GM18868 (cell line): ENCODE measurements around the gene FMNL3.

Source experiments
- ATAC-seq: cut with Tn5 transposase; IDR thresholded peaks from one replicate; pipeline ENCODE4 v1.9.1; 2021; ENCODE audit warnings: mild to moderate bottlenecking, moderate library complexity; ENCODE audit not compliant: unreplicated experiment

The FMNL3 gene

GRCh38 chr12:49680075-49680474, 27.1 kb downstream of the FMNL3 start:
- no peak for ATAC-seq

- ATAC-seq = no peak
These were observed 28.5 kb downstream of the FMNL3 start for GRCh38 chr12:49678711-49679110.

GRCh38 chr12:49675137-49675536, 32.1 kb downstream of the FMNL3 start:
- no peak for ATAC-seq

GRCh38 chr12:49674318-49674981, 32.8 kb downstream of the FMNL3 start:
- no peak for ATAC-seq

- ATAC-seq = no peak
These were observed 33.5 kb downstream of the FMNL3 start for GRCh38 chr12:49673446-49674317.

GRCh38 chr12:49672301-49673217, 34.6 kb downstream of the FMNL3 start:
- no peak for ATAC-seq

GRCh38 chr12:49671031-49671765, 36.0 kb downstream of the FMNL3 start:
- no peak for ATAC-seq

GRCh38 chr12:49669796-49670195, 37.4 kb downstream of the FMNL3 start:
- no peak for ATAC-seq

GRCh38 chr12:49667325-49668090, 39.7 kb downstream of the FMNL3 start:
- ATAC-seq = no peak

- no peak for ATAC-seq
These were observed 41.0 kb downstream of the FMNL3 start for GRCh38 chr12:49666176-49666575.

- ATAC-seq = no peak
These were observed 41.8 kb downstream of the FMNL3 start for GRCh38 chr12:49665384-49665783.

- peak; percentile 45 for ATAC-seq
These were observed 42.5 kb downstream of the FMNL3 start for GRCh38 chr12:49664591-49665239.

- ATAC-seq = no peak
These were observed 43.0 kb downstream of the FMNL3 start for GRCh38 chr12:49664167-49664566.

GRCh38 chr12:49662998-49663843, 44.0 kb downstream of the FMNL3 start:
- ATAC-seq = peak; percentile 60

- no peak for ATAC-seq
These were observed 45.5 kb downstream of the FMNL3 start for GRCh38 chr12:49661746-49662145.

- ATAC-seq = peak; percentile 54
These were observed 46.0 kb downstream of the FMNL3 start for GRCh38 chr12:49661191-49661590.

- ATAC-seq = no peak
These were observed 47.5 kb downstream of the FMNL3 start for GRCh38 chr12:49659753-49660152.

GRCh38 chr12:49658276-49658675, 48.9 kb downstream of the FMNL3 start:
- no peak for ATAC-seq
